Measurements from ENCODE around the gene SRSF12.
A peak's percentile ranks its signal among the peaks of the same experiment; 100 is the strongest.

The SRSF12 gene

DNA sequence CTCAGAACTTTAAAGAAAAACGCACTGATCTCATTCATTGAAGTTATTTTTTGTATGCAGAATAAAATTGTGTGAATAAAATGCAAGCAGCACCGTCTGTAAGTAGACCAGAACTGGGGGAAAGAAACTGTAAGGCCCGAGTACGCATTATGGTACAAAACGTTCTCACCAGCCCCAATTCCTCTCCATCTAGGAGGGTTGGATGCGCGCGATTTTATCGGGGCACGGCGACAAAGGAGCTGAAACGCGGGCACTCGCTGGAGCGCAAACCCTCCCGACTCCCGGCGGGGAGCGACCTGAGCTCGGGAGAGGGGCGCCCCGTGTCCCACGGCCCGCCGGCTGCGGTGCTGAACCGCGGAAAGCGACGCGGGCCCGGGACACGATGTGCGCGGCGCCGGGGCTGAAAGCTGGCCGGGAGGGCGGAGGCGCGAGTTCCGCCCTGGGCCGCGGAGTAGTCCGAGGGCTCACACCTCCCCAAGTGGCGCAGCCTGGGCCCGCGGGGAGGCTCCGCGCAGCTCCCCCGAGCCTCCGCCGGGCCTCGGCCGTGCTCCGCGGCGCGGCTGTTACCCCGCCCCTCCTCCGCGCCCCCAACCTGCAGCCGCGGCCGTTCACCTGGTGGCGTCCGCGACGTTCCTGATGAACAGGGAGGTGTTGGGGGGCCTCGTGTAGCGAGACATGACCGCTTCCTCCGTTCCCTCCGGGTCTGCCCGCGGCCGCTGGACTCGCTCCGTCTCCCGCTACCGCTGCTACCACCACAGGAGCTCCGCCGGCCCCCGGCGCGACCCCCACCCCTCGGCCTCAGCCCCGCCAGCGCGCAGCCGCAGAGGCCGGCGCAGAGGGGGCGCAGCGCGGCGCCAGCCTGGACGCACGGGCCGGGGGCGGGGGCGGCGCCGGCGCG is at the start of gene SRSF12:
TSS of gene SRSF12 (minus strand) at position 861 of the 898 bp plus-strand sequence. CDS start at position 677, 184 bp downstream.
- DNase-seq (ENCODE audit: low read depth, low spot score): no peak

DNA sequence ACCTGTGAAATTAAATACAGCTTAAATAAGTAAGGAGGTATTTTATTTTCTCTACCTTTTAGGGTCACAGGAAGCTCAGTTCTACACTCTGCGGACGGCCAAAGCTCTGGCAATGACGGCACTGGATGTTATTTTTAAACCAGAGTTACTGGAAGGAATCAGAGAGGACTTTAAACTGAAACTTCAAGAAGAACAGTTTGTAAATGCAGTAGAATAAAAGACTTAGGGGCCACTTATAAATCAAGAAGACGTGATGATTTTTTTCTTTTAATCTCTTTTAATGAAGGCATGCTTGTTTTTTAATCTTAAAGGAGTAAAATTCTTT is 44.1 kb upstream of the SRSF12 start:
- no peak for DNase-seq (ENCODE audit: low read depth, low spot score)

DNA sequence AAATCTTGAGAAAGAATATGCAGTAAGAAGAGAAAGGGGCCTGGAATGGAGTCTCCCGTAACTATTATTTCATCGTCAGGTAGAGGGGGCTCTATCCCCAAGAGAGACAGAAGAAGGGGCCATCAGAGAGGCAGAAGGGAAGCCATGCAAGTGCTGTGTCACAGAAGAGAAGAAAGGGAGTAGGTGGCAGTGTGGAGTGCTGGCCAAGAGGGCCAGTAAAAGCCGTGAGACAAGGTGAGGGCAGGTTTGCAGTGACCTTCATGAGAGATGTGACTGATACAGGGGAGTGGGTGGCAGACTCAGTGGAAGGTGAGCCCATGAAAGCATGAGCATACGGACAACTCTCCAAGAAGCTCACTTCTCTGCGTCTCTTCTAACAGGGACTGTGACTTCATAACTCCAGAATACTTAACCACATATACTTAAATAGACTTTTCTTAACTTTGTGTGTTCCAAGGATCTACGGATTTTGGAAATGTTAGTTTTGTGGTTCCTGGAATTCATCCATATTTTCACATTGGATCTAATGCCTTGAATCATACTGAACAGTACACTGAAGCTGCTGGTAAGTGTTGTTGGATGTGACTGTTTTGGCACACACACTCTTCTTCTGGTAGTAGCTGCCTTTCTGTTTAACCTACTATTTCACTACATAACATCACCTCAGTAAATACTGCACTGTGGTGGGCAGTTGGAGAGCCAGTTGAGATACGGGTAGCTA is 43.6 kb upstream of the SRSF12 start:
- no peak for DNase-seq (ENCODE audit: low read depth, low spot score)

DNA sequence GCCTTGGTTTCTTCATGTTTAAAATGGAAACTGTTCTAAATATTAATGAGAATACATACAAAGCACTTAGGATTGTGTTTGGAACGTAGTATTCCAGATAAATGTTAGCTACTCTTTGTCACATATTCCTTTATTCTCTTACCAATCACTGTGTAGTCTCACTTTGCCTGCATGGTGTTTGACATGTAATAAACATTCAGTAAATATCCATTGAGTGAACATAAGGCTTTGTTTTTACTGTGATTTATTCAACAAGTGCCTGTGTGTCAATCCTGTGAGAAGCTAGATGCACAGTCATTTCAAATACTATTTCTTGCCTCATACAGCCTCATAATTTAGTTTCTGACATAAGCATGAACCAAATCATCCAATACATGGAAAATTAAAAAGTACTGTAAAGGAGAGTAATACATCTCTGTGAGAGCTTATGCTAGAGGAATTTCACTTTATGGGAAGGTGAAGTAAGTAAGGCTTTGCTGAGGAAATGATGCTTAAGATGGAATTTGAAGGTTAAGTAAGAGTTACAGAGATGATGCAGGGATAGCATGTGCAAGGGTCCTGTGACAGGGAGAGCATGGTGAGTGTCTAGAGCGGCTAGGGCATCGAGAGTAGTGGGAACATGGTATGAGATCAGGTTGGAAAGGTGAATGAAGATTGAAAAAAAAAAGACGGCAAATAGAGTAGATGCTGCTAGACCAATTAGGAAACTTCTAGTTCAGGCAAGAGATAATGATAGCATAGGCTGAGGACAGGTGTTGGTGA is 42.6 kb upstream of the SRSF12 start:
- DNase-seq (ENCODE audit: low read depth, low spot score): no peak

DNA sequence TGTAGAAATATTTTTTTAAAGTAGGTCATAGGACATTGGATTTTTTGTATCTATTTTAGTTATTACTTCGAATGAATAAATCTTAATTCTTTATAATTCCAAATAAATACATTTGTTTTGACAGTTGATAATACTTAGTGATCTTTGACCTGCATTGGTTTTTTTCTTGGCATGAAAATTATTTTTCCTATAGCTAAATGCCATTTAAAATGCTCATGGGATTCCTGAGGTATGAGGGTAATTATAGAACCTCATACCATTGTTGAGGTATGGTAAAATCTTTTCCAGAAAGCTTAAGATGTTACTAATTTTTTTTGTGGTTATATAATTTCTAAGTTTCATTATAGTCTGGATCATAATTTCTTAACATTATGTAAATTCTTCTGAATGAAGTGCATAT is 36.3 kb upstream of the SRSF12 start:
- DNase-seq (ENCODE audit: low read depth, low spot score): no peak

DNA sequence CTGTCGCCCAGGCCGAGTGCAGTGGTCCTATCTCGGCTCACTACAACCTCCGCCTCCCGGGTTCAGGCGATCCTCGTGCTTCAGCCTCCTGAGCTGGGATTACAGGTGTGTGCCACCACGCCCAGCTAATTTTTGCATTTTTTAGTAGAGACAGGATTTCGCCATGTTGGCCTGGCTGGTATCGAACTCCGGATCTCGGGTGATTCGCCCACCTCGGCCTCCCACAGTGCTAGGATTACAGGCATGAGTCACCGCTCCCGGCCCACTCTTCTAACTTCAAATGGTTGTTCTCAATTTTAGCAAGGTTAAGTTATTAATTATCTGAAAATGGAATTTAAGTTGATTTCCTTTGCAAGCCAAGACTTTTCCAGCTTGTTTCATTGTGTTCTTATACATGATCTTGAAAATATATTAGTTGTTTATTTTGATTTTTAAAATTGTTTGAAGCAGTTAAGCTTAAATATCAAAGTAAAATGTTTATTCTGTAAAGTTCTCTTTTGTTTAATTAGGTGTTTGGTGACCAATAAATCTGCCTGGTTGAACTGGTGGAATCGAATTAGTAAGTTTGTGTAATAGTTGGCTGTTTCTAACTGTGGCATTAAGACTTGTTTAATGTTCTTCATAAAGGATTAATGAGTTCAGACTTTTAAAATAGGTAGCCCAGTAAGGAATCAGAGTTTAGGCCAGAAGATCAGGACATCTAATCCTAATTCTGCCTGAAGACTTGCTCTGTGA is 30.3 kb upstream of the SRSF12 start:
- DNase-seq (ENCODE audit: low read depth, low spot score): no peak

DNA sequence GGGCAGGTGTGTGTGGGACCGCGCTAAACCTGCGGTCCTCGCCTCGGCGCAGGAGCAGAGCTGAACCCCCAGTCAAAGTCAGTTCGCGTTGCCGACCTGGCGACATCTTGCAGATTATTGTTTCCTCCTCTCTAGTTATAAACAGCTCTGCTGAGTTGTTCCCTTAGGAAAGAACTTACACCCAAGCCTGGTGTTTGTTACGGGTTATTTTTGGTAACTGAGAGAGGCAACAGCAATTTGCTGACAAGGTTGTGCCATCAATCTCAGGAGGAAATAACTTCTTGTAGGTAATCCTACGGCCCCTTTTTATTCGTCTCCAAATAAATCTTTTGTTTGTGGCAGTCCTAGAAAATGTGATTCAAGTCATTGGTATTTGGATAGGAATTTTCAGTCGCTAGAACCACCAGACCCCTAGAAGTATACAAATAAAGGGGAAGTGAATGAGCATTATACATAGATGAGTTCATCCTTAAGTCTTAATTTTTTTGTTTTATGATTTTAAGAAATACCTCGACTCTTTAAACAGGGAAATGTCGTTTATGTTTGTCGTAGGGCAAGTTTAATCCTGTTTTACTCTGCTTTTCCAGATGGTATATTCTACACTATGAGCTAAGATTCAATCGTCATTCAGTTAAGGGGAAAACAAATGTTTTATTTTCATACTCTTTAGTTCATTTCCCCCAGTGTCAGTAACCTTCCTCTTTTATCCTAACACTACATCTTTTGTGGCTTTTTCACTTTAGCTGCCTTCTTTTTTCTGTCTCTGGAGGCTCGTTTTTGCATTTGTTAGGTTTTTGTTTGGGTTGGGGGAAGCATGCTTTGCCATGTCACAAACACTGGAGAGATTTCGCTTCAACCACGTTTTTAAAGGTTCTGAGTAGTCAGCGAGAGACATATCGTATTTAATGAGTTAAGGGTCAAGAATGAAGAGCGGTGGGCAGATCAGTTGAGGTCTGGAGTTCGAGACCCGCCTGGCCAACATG is 29.1 kb upstream of the SRSF12 start:
- DNase-seq (ENCODE audit: low read depth, low spot score): peak; percentile 2

DNA sequence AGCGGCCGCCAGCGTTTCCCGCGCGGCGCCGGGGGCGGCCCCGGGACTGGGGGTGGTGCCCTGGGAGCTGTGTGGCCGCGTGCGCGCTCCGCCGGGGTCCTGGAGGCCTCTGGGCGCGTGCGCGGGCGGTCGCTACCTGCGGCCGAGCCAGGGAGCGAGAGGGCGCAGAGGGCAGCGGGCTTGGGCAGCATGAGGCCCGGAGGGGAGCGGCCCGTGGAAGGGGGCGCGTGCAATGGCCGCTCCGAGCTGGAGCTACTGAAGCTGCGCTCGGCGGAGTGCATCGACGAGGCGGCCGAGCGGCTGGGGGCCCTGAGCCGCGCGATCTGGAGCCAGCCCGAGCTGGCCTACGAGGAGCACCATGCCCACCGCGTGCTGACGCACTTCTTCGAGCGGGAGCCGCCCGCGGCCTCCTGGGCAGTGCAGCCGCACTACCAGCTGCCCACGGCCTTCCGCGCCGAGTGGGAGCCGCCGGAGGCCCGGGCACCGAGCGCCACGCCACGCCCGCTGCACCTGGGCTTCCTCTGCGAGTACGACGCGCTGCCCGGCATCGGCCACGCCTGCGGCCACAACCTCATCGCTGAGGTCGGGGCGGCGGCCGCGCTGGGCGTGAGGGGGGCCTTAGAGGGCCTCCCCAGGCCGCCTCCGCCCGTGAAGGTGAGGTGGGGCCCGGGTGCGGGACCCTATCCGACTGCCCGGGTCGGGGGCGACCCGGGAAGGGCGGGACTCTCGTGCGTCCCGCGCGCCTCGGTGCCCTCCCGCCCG is 28.3 kb upstream of the SRSF12 start, which contains the start of gene PM20D2:
TSS of gene PM20D2 (plus strand) at position 100 of the 762 bp plus-strand sequence. CDS start at position 190, 90 bp downstream.
- peak; percentile 29 for DNase-seq (ENCODE audit: low read depth, low spot score)

DNA sequence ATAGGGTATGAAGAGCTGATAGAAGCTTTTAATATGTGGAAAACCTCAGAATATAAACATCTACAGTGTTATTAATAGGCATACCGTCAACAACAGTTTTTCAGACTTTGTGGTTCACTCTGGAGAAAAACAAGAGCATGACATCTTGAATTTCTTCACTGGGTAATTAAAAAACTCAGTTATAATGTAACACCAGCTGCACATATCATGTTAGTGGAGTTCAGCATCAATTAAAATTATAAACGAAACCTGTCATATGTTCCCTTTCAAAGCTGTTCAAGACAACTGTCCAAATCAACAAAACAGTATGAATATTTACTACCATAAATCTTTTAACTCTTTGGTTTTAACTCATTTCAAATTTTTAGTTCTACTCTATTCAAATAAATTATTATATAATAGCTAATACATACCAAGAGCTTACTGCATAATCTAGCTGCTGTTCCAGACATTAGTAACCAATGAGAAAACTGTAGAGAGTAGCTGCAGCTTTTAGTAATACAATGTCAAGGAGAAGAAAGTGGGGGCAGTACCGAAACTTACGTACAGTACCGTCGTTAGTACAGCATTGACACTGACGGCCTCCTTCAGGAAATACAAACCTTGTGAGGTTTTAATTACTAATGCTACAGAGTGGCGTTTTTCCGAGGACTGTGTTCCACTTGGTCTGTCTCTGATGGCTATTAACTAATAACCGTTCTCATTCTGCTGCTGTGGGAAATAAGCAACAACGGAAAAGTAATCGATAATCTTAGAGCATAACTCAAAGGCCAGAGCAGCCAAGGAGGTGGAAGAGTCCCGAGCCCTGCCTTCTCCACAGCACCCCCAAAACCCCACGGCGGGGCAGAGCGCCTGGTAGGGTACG is 27.5 kb upstream of the SRSF12 start:
- DNase-seq (ENCODE audit: low read depth, low spot score): no peak

DNA sequence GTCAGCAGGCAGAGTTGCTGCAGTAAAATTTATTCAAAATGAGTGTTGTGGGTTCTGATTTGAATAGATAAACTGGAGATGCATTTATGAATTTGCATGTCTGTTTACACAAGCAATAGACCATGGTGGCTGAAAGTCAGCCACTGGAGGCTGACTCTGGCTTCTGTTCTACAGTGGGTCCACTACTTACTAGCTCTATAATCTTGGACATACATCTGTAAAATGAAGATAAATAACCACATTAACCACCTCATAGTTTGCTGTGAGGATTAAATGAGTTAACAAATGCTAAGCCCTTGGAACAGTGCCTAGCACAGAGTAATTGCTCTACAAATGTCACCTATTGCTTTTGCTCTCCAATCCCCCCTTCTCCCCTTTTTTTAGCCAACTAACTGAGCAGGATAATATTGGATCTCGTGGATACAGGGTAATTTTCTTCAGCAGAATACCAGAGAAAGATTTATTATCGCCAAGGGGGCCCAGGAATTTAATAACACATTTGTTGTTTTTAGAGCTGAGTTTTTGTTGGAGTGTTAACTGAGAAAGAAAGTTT is 26.6 kb upstream of the SRSF12 start:
- DNase-seq (ENCODE audit: low read depth, low spot score): no peak

DNA sequence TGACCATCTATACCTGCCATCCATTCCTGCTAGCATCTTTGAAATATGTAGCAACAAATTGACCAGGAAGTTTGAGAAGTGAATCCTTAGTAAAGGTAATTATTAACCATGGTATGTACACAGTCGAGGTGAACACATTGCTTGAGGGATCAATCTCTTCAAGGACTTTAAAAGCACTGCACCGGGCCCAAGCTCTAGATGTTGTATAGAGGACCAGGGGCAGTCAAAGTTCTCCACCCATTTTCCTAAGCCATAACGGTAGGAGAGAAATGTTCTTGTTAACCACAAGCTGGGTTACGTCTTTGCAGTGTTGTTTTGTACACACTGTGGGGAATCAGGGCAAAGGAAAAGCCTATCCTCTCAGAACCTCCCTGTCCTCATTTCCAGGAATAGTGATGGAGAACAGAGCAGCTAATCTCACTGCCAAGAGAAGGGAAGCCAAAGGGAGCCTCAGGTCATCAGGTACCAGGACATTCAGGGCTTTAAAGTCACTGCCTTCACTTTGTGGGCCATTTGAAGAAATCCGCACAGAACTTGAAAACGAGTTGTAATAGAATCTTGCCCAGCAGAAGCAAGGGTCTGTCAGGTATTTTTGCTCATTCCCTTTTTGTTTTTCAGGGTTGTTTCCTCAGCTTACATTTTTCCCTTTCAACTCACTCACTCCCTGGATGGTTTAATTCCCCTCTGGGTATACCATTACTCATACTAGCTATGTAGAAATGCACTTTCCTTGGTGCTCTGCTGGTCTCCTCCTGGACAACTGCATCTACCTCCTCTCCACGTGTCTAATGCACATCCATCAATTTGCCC is 22.7 kb upstream of the SRSF12 start:
- no peak for DNase-seq (ENCODE audit: low read depth, low spot score)

DNA sequence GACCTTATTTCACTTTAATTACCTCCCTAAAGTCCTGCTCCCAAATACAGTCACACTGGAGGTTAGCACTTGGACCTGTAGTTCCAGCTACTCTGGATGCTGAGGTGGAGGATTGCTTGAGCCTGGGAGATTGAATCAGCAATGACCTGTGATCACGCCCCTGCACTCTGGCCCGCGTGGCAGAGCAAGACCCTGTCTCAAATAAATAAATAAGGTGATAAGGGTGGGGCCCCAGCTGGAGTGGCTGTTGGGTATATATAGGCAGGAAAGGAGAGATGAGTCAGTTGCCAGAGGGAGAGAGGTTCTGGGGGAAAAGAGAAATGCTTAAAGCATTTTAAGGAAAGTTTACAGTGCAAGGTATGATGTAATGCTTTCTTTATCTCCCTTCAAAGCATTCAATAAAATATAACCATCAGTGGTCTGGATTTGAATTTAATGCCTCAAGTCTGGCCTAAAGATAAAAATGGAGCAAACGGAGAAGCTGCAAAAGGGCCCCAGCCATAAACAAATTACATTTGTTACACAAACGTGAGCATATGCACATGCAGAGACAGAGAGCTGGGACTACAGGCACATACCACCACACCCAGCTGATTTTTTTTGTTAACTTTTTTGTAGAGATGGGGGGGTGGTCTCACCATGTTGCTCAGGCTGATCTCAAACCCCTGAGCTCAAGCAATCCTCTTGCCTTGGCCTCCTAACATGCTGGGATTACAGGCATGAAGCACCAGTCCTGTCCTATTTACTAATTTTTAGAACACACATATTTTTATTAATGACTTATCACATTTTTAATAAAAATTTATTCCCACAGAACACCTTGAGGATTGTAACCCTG is 21.9 kb upstream of the SRSF12 start:
- DNase-seq (ENCODE audit: low read depth, low spot score): no peak

DNA sequence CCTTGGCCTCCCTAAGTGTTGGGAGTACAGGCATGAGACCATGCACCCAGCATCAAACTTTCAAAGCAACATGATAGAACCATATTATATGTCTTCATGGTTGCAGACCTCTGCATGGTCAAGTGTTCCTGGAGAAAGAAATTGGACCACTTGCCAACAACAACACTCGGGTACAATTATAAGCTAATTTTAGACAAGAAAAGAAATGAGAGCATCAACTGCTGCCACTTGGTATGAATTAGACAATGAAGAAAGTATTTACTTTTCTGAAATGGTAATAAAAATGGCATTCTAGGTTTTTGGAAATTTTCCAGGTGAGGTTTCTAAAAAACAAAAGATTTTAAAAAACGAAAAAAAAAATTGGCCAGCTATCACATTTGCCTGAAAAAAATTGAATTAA is 20.3 kb upstream of the SRSF12 start:
- DNase-seq (ENCODE audit: low read depth, low spot score): no peak

DNA sequence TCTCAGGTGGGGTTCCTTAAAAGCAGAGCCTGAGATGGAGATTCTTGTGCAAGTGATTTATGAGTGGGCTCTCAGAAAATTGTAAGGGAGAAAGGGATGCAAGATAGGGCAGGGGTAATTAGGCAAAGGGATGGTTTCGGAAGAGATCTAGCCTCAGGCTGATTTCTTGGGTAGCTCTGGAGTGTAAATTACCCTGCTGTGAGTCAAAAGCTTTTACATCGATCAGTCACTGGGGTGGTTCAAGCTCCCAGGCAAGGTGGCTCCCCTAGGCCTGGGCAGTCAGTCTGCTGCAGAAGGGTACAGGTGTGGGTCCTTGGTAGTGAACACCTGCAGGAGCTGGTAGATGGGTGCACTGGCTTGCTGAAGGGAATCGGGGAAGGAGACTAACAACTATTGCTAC is 16.9 kb upstream of the SRSF12 start:
- DNase-seq (ENCODE audit: low read depth, low spot score): no peak

DNA sequence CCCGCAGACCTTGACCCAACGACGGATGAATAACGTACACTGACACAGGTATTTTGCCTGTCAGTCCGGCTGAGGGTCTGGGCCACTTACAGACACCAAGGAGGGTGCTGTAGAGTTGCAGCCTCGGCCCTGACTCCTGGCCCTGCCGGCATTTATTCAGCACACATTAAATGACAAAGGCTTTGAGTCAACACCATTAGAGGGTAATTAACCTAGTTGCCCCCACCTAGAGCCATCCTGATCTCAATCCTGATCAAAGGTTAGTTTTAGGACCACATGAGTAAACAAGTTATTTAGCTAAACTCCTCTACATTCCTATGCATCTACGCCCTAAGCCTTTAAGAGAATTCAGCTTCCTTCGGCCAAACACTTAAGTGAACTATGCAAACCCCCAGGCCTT is 16.1 kb upstream of the SRSF12 start:
- no peak for DNase-seq (ENCODE audit: low read depth, low spot score)

DNA sequence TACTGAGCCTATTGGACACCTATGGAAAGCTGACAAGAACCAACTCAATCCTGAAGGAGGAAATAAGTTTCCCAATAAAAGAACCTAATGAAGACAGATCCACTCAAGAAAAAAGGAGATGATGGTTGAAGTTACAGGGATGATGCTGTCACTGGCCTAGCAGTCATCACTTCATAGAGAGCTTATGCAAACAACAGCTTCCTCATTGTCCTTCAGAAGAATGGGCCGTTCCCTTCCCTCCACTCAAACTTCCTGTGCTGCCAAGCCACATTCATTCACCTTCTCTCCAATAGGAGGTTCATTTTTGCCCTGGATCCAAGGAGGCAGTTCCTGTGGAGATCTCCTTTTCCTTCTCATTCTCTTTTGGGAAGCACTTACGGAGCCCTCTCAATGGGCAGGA is 14.2 kb upstream of the SRSF12 start:
- no peak for DNase-seq (ENCODE audit: low read depth, low spot score)

DNA sequence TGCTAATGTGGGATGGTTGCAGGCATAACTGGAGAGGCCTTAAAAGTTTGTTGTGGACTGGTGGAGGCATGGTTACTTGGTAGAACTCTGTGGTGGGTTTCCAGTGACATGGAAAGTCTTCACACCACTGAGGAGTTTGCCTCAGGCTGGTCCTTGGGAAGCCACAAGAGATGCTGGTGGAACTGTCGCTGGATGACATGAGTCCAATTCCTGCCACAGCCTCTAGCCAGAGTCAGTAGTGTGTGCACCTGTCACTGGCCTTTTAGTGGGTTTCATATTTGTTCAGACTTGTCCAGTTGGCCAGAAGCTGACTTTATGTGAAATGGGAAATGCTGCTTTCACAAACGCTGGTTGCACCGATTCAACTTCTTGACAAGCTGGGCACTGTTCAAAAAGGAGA is 13.7 kb upstream of the SRSF12 start:
- DNase-seq (ENCODE audit: low read depth, low spot score): no peak

Data from activated CD4-positive, CD25-positive, alpha-beta regulatory T cell treated with anti-CD3 and anti-CD28 coated beads, Interleukin-2, amount 50 U/mL, for 16 hours (primary cell).